ENCODE data around the gene HEPH. TPM values are rescaled to one million over a fixed set of nuclear protein-coding genes. Genes with fewer than 3 reads are reported as not detected.
"Not testable (repeated sequence)": the region's sequence is repeated elsewhere in the genome, so short reads cannot be mapped to it uniquely, and the experiment has no call there.

The HEPH gene
- total RNA-seq, 1 experiment from 2014 or later: not detected

- POLR2A ChIA-PET (ENCODE audit: low non-redundant PET): no interaction called here
- CTCF ChIA-PET: no interaction called here
- BruUV-seq (replicated peaks): no TSS peak
- no peak overlapping the region for H3K4me3 ChIP-seq (ENCODE audit: low read depth, low read length, poor library complexity, severe bottlenecking)
- TF ChIP-seq CTCF (conservative IDR thresholded peaks at IDR 0.05; ENCODE audit: low read depth, low read length): no peak
- no peak for TF ChIP-seq EZH2 (IDR thresholded peaks at IDR 0.05; ENCODE audit: borderline replicate concordance, low read depth, low read length, poor library complexity, severe bottlenecking)
- DNase-seq (ENCODE audit: low spot score): no peak
- H3K27ac ChIP-seq (ENCODE audit: low read depth, low read length, poor library complexity, severe bottlenecking): no peak overlapping the region
- no peaks in the 10 kb centered on the region for H3K36me3 ChIP-seq (ENCODE audit: insufficient read depth, low read length, poor library complexity, severe bottlenecking)
- no peaks in the 10 kb centered on the region for H3K27me3 ChIP-seq (replicated peaks; ENCODE audit: insufficient read depth, low read depth, low read length, poor library complexity)
- H3K4me1 ChIP-seq (ENCODE audit: insufficient read depth, low read length, poor library complexity, severe bottlenecking): no peaks in the 10 kb centered on the region
- no peaks in the 10 kb centered on the region for H3K9me3 ChIP-seq (ENCODE audit: low read depth, low read length, poor library complexity, severe bottlenecking)
- intact Hi-C loops (cut with micrococcal nuclease; ENCODE audit: unreplicated experiment): no loop called here
Measured at GRCh38 chrX:66130469-66130868, 33.6 kb upstream of the HEPH start.

GRCh38 chrX:66135284-66135683 lies 28.8 kb upstream of the HEPH start:
- H3K27ac ChIP-seq (ENCODE audit: low read depth, low read length, poor library complexity, severe bottlenecking); H3K4me1 ChIP-seq (ENCODE audit: insufficient read depth, low read length, poor library complexity, severe bottlenecking); BruUV-seq (replicated peaks); CTCF ChIA-PET; DNase-seq (ENCODE audit: low spot score); H3K4me3 ChIP-seq (ENCODE audit: low read depth, low read length, poor library complexity, severe bottlenecking); intact Hi-C loops (cut with micrococcal nuclease; ENCODE audit: unreplicated experiment); POLR2A ChIA-PET (ENCODE audit: low non-redundant PET); H3K36me3 ChIP-seq (ENCODE audit: insufficient read depth, low read length, poor library complexity, severe bottlenecking); H3K27me3 ChIP-seq (replicated peaks; ENCODE audit: insufficient read depth, low read depth, low read length, poor library complexity); H3K9me3 ChIP-seq (ENCODE audit: low read depth, low read length, poor library complexity, severe bottlenecking): not testable (repeated sequence)

GRCh38 chrX:66142351-66142750 lies 21.7 kb upstream of the HEPH start:
- intact Hi-C loops (cut with micrococcal nuclease; ENCODE audit: unreplicated experiment): no loop called here
- TF ChIP-seq EZH2 (IDR thresholded peaks at IDR 0.05; ENCODE audit: borderline replicate concordance, low read depth, low read length, poor library complexity, severe bottlenecking) (no peak), CTCF (conservative IDR thresholded peaks at IDR 0.05; ENCODE audit: low read depth, low read length) (no peak)
- no peaks in the 10 kb centered on the region for H3K4me1 ChIP-seq (ENCODE audit: insufficient read depth, low read length, poor library complexity, severe bottlenecking)
- H3K27ac ChIP-seq (ENCODE audit: low read depth, low read length, poor library complexity, severe bottlenecking): no peak overlapping the region
- no peaks in the 10 kb centered on the region for H3K36me3 ChIP-seq (ENCODE audit: insufficient read depth, low read length, poor library complexity, severe bottlenecking)
- H3K27me3 ChIP-seq (replicated peaks; ENCODE audit: insufficient read depth, low read depth, low read length, poor library complexity): no peaks in the 10 kb centered on the region
- CTCF ChIA-PET: no interaction called here
- H3K9me3 ChIP-seq (ENCODE audit: low read depth, low read length, poor library complexity, severe bottlenecking): no peaks in the 10 kb centered on the region
- POLR2A ChIA-PET (ENCODE audit: low non-redundant PET): no interaction called here
- no peak for DNase-seq (ENCODE audit: low spot score)
- BruUV-seq (replicated peaks): no TSS peak
- H3K4me3 ChIP-seq (ENCODE audit: low read depth, low read length, poor library complexity, severe bottlenecking): no peak overlapping the region

- no peaks in the 10 kb centered on the region for H3K4me1 ChIP-seq (ENCODE audit: insufficient read depth, low read length, poor library complexity, severe bottlenecking)
- no peak for DNase-seq (ENCODE audit: low spot score)
- ChIA-PET POLR2A (ENCODE audit: low non-redundant PET) (no interaction called here), CTCF (no interaction called here)
- no peaks in the 10 kb centered on the region for H3K36me3 ChIP-seq (ENCODE audit: insufficient read depth, low read length, poor library complexity, severe bottlenecking)
- H3K4me3 ChIP-seq (ENCODE audit: low read depth, low read length, poor library complexity, severe bottlenecking): no peak overlapping the region
- no peak overlapping the region for H3K27ac ChIP-seq (ENCODE audit: low read depth, low read length, poor library complexity, severe bottlenecking)
- H3K27me3 ChIP-seq (replicated peaks; ENCODE audit: insufficient read depth, low read depth, low read length, poor library complexity): no peaks in the 10 kb centered on the region
- no peak for TF ChIP-seq EZH2 (IDR thresholded peaks at IDR 0.05; ENCODE audit: borderline replicate concordance, low read depth, low read length, poor library complexity, severe bottlenecking)
- no peak for TF ChIP-seq CTCF (conservative IDR thresholded peaks at IDR 0.05; ENCODE audit: low read depth, low read length)
- BruUV-seq (replicated peaks): no TSS peak
- intact Hi-C loops (cut with micrococcal nuclease; ENCODE audit: unreplicated experiment): no loop called here
- H3K9me3 ChIP-seq (ENCODE audit: low read depth, low read length, poor library complexity, severe bottlenecking): no peaks in the 10 kb centered on the region
Measured at GRCh38 chrX:66144258-66144657, 19.8 kb upstream of the HEPH start.

Measured in A673 (cell line).